ENCODE measurements around the gene NPIPB8. TPM values are rescaled to one million over a fixed set of nuclear protein-coding genes. Genes with fewer than 3 reads are reported as not detected.

NPIPB8 gene
- total and polyA plus RNA-seq, 2 of the 13 experiments (the other 11 are each of a cell fraction or from before 2014, with no cell fraction given) = 0.49 to 2.3 TPM

- TF ChIP-seq ZIK1 (CRISPR knock-in tag; IDR thresholded peaks at IDR 0.05; ENCODE audit: borderline replicate concordance, low read depth) (no peak), ZNF558 (CRISPR knock-in tag; IDR thresholded peaks at IDR 0.05; ENCODE audit: borderline replicate concordance) (0 out of 2 replicates have a peak, but pooled peaks have one; percentile 40), E2F5 (CRISPR knock-in tag; conservative IDR thresholded peaks at IDR 0.05) (no peak), EED (CRISPR knock-in tag; IDR thresholded peaks at IDR 0.05) (no peak), ZNF143 (CRISPR knock-in tag; IDR thresholded peaks at IDR 0.05) (no peak), ZNF510 (CRISPR knock-in tag; IDR thresholded peaks at IDR 0.05; ENCODE audit: low read depth) (no peak), ZNF678 (CRISPR knock-in tag; IDR thresholded peaks at IDR 0.05) (no peak), TEAD3 (CRISPR knock-in tag; optimal IDR thresholded peaks at IDR 0.05; ENCODE audit: borderline replicate concordance) (peak; percentile 86), ZNF3 (CRISPR knock-in tag; IDR thresholded peaks at IDR 0.05) (no peak), RXRA (CRISPR knock-in tag; IDR thresholded peaks at IDR 0.05) (peak; percentile 71; the same call in 1 of the 2 replicates), JARID2 (CRISPR knock-in tag; IDR thresholded peaks at IDR 0.05; ENCODE audit: insufficient replicate concordance) (no peak), REL (CRISPR knock-in tag; conservative IDR thresholded peaks at IDR 0.05) (no peak), ZNF382 (CRISPR knock-in tag; IDR thresholded peaks at IDR 0.05; ENCODE audit: borderline replicate concordance) (no peak), ZSCAN9 (CRISPR knock-in tag; IDR thresholded peaks at IDR 0.05; ENCODE audit: borderline replicate concordance) (no peak), BCL6 (CRISPR knock-in tag; IDR thresholded peaks at IDR 0.05) (no peak), MXI1 (IDR thresholded peaks at IDR 0.05; ENCODE audit: borderline replicate concordance, low read depth, low read length) (no peak), ZNF674 (CRISPR knock-in tag; IDR thresholded peaks at IDR 0.05; ENCODE audit: low read depth) (no peak), KDM2A (CRISPR knock-in tag; IDR thresholded peaks at IDR 0.05; ENCODE audit: borderline replicate concordance, low read depth) (0 out of 2 replicates have a peak, but pooled peaks have one; percentile 6)
- TF ChIP-seq, protein P1, sequence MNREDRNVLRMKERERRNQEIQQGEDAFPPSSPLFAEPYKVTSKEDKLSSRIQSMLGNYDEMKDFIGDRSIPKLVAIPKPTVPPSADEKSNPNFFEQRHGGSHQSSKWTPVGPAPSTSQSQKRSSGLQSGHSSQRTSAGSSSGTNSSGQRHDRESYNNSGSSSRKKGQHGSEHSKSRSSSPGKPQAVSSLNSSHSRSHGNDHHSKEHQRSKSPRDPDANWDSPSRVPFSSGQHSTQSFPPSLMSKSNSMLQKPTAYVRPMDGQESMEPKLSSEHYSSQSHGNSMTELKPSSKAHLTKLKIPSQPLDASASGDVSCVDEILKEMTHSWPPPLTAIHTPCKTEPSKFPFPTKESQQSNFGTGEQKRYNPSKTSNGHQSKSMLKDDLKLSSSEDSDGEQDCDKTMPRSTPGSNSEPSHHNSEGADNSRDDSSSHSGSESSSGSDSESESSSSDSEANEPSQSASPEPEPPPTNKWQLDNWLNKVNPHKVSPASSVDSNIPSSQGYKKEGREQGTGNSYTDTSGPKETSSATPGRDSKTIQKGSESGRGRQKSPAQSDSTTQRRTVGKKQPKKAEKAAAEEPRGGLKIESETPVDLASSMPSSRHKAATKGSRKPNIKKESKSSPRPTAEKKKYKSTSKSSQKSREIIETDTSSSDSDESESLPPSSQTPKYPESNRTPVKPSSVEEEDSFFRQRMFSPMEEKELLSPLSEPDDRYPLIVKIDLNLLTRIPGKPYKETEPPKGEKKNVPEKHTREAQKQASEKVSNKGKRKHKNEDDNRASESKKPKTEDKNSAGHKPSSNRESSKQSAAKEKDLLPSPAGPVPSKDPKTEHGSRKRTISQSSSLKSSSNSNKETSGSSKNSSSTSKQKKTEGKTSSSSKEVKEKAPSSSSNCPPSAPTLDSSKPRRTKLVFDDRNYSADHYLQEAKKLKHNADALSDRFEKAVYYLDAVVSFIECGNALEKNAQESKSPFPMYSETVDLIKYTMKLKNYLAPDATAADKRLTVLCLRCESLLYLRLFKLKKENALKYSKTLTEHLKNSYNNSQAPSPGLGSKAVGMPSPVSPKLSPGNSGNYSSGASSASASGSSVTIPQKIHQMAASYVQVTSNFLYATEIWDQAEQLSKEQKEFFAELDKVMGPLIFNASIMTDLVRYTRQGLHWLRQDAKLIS (CRISPR knock-in tag; IDR thresholded peaks at IDR 0.05) = no peak
- TF ChIP-seq, protein P2, sequence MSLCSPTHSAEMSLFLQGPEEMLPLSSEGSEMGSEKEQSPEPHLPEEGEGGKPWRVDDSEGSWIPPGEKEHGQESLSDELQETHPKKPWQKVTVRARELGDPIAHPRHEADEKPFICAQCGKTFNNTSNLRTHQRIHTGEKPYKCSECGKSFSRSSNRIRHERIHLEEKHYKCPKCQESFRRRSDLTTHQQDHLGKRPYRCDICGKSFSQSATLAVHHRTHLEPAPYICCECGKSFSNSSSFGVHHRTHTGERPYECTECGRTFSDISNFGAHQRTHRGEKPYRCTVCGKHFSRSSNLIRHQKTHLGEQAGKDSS (CRISPR knock-in tag; IDR thresholded peaks at IDR 0.05; ENCODE audit: borderline replicate concordance, low read depth) = no peak
- TF ChIP-seq, protein P3, sequence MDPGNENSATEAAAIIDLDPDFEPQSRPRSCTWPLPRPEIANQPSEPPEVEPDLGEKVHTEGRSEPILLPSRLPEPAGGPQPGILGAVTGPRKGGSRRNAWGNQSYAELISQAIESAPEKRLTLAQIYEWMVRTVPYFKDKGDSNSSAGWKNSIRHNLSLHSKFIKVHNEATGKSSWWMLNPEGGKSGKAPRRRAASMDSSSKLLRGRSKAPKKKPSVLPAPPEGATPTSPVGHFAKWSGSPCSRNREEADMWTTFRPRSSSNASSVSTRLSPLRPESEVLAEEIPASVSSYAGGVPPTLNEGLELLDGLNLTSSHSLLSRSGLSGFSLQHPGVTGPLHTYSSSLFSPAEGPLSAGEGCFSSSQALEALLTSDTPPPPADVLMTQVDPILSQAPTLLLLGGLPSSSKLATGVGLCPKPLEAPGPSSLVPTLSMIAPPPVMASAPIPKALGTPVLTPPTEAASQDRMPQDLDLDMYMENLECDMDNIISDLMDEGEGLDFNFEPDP (CRISPR knock-in tag; conservative IDR thresholded peaks at IDR 0.05) = no peak
- TF ChIP-seq, protein P4, sequence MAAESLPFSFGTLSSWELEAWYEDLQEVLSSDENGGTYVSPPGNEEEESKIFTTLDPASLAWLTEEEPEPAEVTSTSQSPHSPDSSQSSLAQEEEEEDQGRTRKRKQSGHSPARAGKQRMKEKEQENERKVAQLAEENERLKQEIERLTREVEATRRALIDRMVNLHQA (CRISPR knock-in tag; IDR thresholded peaks at IDR 0.05) = no peak
Measured at GRCh38 chr16:28596840-28597691, 40.8 kb upstream of the NPIPB8 start, which contains the start of gene SULT1A2 (continued).

All from HepG2 (cell line).